Sigmoid colon (tissue), 4 donors: Measurements from ENCODE around the gene CDH23.

ENCODE experiments used
- CTCF ChIP-seq, 4 experiments: fragments of 450-650 bp in 3 of 4; fragments of 200-600 bp in 1 of 4; IDR thresholded peaks; one replicate each; pipeline ENCODE4 v1.5.1; 2016 to 2019; ENCODE audit warnings: antibody characterized with exemption in 4 of 4, mild to moderate bottlenecking in 3 of 4, moderate library complexity in 2 of 4
- EP300 ChIP-seq, 4 donors: sonication (generic); formaldehyde crosslinking; IDR thresholded peaks; one replicate each; pipeline ENCODE4 v1.6.1; 2017; ENCODE audit warnings: antibody characterized with exemption in 4 of 4
- POLR2A ChIP-seq, 2 donors: fragments of 450-650 bp; IDR thresholded peaks; one replicate each; pipeline ENCODE4 v1.6.1; 2016; ENCODE audit warnings: antibody characterized with exemption in 2 of 2, mild to moderate bottlenecking in 2 of 2, moderate library complexity in 2 of 2

- no peak for TF ChIP-seq POLR2A (IDR thresholded peaks at IDR 0.05)
- no peak for TF ChIP-seq CTCF (IDR thresholded peaks at IDR 0.05)
- TF ChIP-seq EP300 (IDR thresholded peaks at IDR 0.05): no peak
Measured at GRCh38 chr10:71401056-71401455, 4.3 kb downstream of the CDH23 start.
